ENCODE measurements around the gene NACA. TPM values are rescaled to one million over a fixed set of nuclear protein-coding genes. Genes with fewer than 3 reads are reported as not detected.
A peak's percentile ranks its signal among the peaks of the same experiment; 100 is the strongest.
"Not testable (repeated sequence)": the region's sequence is repeated elsewhere in the genome, so short reads cannot be mapped to it uniquely, and the experiment has no call there.

Gene NACA
- total RNA-seq (2014; rRNA removed; shearing (Covaris generic)) = 1,507 and 1,762 TPM in 2 replicates

DNA sequence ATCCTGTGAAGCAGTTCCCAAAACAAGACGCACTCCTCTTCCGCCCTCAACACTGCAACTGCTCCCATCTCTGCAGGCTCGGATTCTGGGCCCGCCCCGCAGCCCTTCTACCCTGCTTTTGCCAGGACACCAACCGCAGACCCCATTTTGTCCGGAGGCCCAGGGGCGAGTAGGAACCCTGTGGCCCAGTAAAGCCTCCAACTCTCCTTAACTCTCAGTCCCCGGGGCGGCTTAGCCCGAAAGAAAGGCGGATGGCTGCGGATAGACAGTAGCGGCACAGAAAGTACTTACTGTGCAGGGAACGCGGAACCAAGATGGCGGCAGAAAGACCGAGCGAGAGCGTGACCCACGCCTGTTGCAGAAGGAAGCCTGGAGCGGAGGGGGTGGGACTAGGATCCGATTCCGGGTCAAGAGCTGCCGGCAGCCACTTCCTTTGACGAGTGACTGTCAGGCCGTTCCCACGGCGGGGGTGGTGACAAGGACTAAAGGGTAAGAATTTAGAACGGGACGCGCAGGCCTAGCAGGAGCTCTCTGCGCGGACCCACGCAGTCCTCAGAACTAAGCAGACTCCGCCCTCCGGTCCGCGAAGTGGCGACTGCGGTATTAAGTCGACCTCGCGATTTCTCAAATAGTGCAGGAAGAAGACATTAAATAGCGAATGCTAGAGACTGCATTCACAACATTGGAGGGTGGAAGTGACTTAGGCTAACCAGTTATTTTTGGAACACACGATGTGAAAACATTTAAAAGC, at the start of gene NACA:
Gene NACA, minus strand, starts transcription at position 328 of the 751 bp plus-strand sequence. CDS start 778 bp downstream, outside the sequence.
- peak within 1 kb of the TSS; percentile 100 for H3K4me3 ChIP-seq (ENCODE audit: insufficient read depth, low read depth, low read length)
- peak; percentile 96 for DNase-seq
- H3K27me3 ChIP-seq (ENCODE audit: control insufficient read depth, insufficient read depth, low read length) = no peaks in the 10 kb centered on the region
- H3K36me3 ChIP-seq (replicated peaks; ENCODE audit: control insufficient read depth, insufficient read depth, low read length) = peaks cover 20% of the 10 kb centered on the region

DNA sequence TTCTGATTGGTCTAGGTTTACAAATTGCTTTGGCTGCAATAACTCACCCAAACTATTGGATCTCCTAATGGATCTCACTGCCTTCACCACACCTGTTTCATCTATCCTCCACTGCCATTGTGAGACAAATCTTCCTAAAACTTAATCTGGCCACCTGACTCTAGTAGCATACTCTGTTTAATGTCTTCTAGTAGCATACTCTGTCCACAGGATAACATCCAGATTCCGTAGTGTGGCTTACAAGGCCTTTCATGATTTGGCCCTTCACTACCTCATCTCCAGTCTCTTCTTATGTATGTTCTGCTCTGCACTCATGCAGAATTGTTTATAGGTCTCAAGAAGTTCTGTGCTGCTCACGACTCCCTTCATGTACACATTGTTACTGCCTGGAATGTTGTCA, 48.0 kb upstream of the NACA start:
- Histone ChIP-seq H3K36me3 (replicated peaks; ENCODE audit: control insufficient read depth, insufficient read depth, low read length) (no peaks in the 10 kb centered on the region), H3K4me3 (ENCODE audit: insufficient read depth, low read depth, low read length) (no peak overlapping the region), H3K27me3 (ENCODE audit: control insufficient read depth, insufficient read depth, low read length) (no peaks in the 10 kb centered on the region)
- no peak for DNase-seq

DNA sequence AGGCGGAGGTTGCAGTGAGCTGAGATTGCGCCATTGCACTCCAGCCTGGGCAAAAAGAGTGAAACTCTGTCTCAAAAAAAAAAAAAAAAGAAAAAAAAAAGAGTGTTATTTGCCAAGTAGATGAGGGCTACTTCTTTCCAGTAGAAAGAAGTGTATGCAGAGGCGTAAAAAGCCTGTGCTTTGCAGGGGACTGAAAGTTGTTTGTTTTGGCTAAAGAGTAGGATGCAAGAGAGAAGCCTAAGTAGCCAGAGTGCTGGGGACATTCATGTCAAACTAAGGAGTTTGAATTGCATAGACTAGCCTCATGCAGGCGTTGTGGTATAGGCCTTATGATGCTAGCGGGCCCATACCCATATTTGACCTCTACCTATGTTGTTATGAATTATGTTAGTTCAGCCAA, 47.5 kb upstream of the NACA start:
- Histone ChIP-seq H3K36me3 (replicated peaks; ENCODE audit: control insufficient read depth, insufficient read depth, low read length) (no peaks in the 10 kb centered on the region), H3K4me3 (ENCODE audit: insufficient read depth, low read depth, low read length) (no peak overlapping the region), H3K27me3 (ENCODE audit: control insufficient read depth, insufficient read depth, low read length) (no peaks in the 10 kb centered on the region)
- DNase-seq = no peak

DNA sequence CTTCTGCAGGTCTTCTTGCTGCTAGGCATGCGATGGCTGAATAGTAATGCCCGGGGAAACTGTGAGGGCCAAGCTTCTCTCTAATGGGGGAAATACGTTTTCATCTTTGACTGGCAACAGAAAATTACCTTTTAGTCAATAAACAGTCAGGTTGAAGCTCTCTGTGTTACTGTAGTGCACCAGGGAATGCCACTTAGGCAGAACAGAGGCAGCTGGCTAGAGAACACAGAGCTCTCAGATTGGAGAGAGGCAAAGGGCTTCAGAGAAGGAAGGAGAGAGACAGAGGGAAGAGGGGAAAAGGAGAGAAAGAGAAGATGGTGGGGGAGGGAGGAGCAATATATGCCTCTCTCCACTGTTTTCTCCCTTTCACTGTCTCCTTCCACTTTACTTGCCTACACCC, 44.8 kb upstream of the NACA start:
- H3K4me3 ChIP-seq (ENCODE audit: insufficient read depth, low read depth, low read length) = no peak overlapping the region

DNA sequence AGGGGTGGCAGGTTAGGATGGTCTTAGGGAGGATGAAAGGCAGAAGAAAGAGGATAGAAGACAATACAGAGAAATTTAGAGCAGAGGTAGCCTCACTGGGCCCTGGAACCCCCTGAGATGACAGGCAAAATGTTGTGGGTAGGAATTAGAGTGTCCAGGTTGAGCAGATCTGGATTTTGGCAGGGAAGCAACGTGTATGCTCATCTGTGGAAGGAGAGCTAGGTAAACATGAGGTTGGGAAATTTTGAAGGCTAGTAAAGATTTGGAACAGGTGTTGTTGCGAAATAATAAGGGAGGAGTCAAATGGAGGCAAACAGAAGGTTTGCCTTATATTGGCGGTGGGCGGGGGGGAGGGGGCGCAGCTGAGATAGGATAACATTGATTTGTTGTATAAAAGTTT, 43.3 kb upstream of the NACA start:
- no peak for DNase-seq

More for the DNA sequence above, 44.8 kb upstream of the NACA start:
- H3K36me3 ChIP-seq (replicated peaks; ENCODE audit: control insufficient read depth, insufficient read depth, low read length) = no peaks in the 10 kb centered on the region
- H3K27me3 ChIP-seq (ENCODE audit: control insufficient read depth, insufficient read depth, low read length) = no peaks in the 10 kb centered on the region
- DNase-seq = no peak

DNA sequence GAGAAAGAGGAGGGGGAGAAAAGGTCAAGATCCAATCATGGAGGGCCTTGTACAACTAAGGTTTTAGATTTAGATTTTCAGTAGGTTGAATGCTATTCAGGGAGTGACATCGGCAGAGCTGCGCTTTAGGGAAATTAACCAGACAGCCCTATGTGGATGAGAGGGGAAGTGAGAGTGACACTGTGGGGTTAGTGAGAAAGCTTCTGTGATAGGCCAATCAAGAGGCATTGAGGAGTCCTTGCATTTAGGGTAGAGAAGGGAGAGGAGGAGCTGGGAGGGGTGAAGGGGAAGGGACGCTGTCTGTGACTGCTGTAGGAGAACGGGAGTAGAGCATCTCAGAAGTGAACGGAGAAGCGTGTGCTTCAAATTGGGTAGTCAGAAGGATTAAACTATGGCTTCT, 41.4 kb upstream of the NACA start:
- no peaks in the 10 kb centered on the region for H3K27me3 ChIP-seq (ENCODE audit: control insufficient read depth, insufficient read depth, low read length)
- DNase-seq = no peak
- H3K36me3 ChIP-seq (replicated peaks; ENCODE audit: control insufficient read depth, insufficient read depth, low read length) = no peaks in the 10 kb centered on the region
- no peak overlapping the region for H3K4me3 ChIP-seq (ENCODE audit: insufficient read depth, low read depth, low read length)

More for the DNA sequence above, 43.3 kb upstream of the NACA start:
- Histone ChIP-seq H3K27me3 (ENCODE audit: control insufficient read depth, insufficient read depth, low read length) (no peaks in the 10 kb centered on the region), H3K36me3 (replicated peaks; ENCODE audit: control insufficient read depth, insufficient read depth, low read length) (no peaks in the 10 kb centered on the region), H3K4me3 (ENCODE audit: insufficient read depth, low read depth, low read length) (no peak overlapping the region)

DNA sequence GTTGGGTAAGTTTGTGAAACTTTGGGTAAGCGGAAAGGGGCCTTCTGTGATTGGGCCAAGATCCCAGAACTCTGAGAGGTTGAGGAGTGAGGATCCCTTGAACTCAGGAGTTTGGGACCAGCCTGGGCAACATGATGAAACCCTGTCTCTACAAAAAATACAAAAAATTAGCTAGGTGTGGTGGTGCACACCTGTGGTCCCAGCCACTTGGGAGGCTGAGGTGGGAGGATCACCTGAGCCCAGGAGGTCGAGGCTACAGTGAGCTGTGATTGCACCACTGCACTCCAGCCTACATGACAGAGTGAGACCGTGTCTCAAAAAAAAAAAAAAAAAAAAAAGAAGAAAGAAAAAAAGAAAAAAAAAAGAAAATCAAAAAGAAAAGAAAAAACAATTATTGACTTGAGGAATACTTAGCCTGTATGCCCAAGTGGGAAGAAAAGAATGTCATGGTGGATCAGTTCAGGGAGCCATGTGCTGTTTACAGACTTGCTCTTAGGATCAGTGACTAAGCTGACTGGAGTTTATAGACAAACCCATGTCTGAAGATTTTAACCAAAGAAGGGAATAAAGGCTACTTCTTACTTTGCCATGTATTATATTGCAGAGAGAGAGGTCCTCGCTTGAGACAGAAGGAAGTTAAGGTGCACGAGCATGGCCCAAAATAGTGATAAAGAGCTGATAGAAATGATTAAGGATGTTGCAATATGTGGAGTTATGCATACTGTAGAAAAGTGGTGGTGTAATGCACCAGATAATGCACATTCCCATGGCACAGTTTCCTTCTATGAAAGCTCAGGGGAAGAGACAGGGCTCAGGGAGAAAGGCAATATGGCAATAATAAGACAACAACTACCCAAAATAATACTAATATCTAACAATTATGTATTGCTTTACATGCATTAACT, 38.9 kb upstream of the NACA start:
- DNase-seq = no peak
- H3K27me3 ChIP-seq (ENCODE audit: control insufficient read depth, insufficient read depth, low read length) = no peaks in the 10 kb centered on the region
- H3K4me3 ChIP-seq (ENCODE audit: insufficient read depth, low read depth, low read length) = no peak overlapping the region
- no peaks in the 10 kb centered on the region for H3K36me3 ChIP-seq (replicated peaks; ENCODE audit: control insufficient read depth, insufficient read depth, low read length)

DNA sequence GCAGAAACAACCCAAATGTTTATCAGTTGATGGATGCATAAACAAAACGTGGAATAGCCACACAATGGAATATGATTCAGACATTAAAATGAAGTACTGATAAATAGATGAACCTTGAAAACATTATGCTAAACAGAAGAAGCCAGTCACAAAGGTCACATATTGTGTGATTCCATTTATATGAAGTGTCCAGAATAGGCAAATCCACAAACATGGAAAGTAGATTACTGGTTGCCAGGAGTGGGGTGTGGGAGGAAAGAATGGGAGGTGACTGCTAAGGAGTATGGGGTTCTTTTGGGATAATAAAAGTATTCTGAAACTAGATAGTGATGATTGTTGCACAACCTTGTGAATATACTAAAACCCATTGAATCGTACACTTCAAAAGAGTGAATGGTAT, 36.7 kb upstream of the NACA start:
- H3K4me3 ChIP-seq (ENCODE audit: insufficient read depth, low read depth, low read length) = no peak overlapping the region
- DNase-seq = no peak
- H3K27me3 ChIP-seq (ENCODE audit: control insufficient read depth, insufficient read depth, low read length) = no peaks in the 10 kb centered on the region
- H3K36me3 ChIP-seq (replicated peaks; ENCODE audit: control insufficient read depth, insufficient read depth, low read length) = no peaks in the 10 kb centered on the region

DNA sequence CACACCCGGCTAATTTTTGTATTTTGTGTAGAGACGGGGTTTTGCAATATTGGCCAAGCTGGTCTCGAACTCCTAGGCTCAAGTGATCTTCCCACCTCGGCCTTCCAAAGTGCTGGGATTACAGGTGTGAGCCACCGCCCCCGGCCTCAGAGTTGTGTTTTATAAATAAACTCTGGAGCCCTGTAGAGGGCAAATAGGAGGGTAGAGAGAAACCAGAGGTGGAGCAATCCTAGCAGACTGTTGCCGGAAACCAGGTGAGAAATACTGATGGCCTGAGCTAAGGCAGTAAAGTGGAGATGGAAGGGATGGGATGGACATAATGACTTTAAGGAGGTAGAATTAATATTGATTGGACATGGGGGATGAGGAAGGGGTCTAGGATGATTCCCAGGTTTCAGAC, 35.4 kb upstream of the NACA start:
- H3K27me3 ChIP-seq (ENCODE audit: control insufficient read depth, insufficient read depth, low read length) = no peaks in the 10 kb centered on the region

DNA sequence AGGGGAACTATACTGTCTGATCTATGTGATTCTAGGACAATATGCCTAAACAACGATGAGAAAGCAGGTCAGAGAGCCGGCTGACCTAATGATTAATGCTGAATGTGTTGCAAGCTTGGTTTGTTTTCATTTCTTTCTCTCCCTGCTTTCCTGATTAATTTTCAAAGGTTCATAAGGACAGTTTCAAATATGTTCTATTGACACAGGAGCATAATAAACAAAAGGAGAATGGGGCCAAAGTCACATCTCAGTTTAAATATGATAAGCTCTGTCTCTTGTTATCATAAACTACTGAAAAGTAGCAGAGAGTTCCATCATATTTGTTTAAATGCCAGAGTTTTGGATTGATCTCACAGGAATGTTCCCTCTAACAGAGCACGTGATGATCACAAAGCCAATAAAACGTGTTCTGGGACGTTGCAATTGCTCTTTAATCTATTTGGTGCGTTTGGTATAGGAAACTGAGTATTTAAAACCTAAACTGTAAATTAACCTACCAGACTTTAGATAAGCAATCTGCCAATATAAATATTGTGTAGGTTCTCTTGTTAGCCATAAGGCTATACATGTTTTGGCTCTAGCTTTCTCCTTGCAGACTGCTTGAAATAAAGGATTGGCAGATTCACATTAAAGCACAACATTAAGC, 34.3 kb upstream of the NACA start:
- no peak for DNase-seq
- Histone ChIP-seq H3K36me3 (replicated peaks; ENCODE audit: control insufficient read depth, insufficient read depth, low read length) (no peaks in the 10 kb centered on the region), H3K27me3 (ENCODE audit: control insufficient read depth, insufficient read depth, low read length) (no peaks in the 10 kb centered on the region)

More for the DNA sequence above, 35.4 kb upstream of the NACA start:
- Histone ChIP-seq H3K4me3 (ENCODE audit: insufficient read depth, low read depth, low read length) (no peak overlapping the region), H3K36me3 (replicated peaks; ENCODE audit: control insufficient read depth, insufficient read depth, low read length) (no peaks in the 10 kb centered on the region)
- DNase-seq = no peak

DNA sequence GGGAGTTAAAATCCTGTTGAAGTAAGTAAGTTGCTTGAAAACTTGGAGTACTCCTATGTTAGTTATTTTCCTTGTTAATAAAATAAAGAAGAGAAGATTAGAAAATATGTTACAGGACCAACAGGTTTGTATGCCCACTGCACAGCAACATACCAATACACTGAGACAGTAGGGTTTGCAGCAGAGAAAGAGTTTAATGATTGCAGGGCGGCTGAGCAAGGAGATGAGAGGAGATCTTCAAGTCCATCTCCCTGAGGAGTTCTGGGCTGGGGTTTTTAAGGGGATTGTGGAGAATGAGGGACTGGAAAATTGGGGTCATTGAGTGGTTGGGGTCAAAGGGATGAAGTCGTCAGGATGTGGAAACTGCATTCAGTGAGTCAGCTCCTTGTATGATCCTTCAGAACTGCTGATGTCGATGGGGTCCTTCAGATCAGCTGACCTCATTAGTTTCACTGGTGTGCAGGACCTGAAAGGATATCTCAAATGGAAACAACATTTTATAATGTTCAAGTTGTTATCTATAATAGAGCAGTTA, 33.7 kb upstream of the NACA start:
- no peak for DNase-seq
- no peaks in the 10 kb centered on the region for H3K27me3 ChIP-seq (ENCODE audit: control insufficient read depth, insufficient read depth, low read length)
- H3K36me3 ChIP-seq (replicated peaks; ENCODE audit: control insufficient read depth, insufficient read depth, low read length) = no peaks in the 10 kb centered on the region
- H3K4me3 ChIP-seq (ENCODE audit: insufficient read depth, low read depth, low read length) = no peak overlapping the region

More for the DNA sequence above, 34.3 kb upstream of the NACA start:
- H3K4me3 ChIP-seq (ENCODE audit: insufficient read depth, low read depth, low read length) = no peak overlapping the region

DNA sequence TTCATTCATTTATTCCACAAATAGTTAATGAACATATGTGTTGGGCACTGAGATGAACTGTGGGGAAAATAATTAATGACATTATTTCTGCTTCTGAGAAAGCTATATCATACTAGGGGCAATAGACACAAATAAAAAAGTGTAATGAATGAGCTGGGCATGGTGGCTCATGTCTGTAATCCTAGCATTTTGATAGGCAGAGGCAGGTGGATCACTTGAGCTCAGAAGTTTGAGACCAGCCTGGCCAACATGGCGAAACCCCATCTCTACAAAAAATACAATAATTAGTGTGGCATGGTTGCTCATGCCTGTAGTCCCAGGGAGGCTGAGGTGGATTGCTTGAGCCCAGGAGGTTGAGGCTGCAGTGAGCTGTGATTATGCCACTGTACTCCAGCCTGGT, 32.9 kb upstream of the NACA start:
- not testable (repeated sequence) for H3K4me3 ChIP-seq (ENCODE audit: insufficient read depth, low read depth, low read length); DNase-seq; H3K36me3 ChIP-seq (replicated peaks; ENCODE audit: control insufficient read depth, insufficient read depth, low read length)

DNA sequence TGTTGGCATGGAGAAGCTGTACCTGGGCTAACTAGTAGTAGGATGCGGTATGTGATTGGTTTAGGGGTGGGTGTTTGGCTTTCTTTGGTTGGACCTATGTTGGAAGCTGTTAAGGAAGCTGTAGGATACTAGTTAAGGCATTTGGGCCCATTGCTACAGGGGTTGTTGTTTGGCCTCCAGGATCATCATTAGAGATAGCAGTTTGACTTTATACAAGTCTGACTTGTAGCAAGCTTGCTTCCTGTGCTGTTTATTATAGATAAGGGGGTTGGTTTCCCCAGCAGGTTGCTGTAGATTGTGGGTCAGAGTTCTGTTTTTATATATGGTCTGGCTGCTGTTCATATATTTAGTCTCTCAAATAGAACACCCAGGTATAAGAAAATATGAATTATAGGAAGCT, 28.5 kb upstream of the NACA start:
- Histone ChIP-seq H3K36me3 (replicated peaks; ENCODE audit: control insufficient read depth, insufficient read depth, low read length) (peaks cover 2% of the 10 kb centered on the region; the same call in 1 of the 2 replicates), H3K4me3 (ENCODE audit: insufficient read depth, low read depth, low read length) (no peak overlapping the region), H3K27me3 (ENCODE audit: control insufficient read depth, insufficient read depth, low read length) (no peaks in the 10 kb centered on the region)
- DNase-seq = no peak

More for the DNA sequence above, 32.9 kb upstream of the NACA start:
- H3K27me3 ChIP-seq (ENCODE audit: control insufficient read depth, insufficient read depth, low read length) = not testable (repeated sequence)

Measured in H7 (cell line).